Posterior cingulate gyrus (tissue), 11 donors: ENCODE data around the gene MIAT.
"Not testable (repeated sequence)": the region's sequence is repeated elsewhere in the genome, so short reads cannot be mapped to it uniquely, and the experiment has no call there.

Experiments
- DNase-seq, 10 donors: peaks; one replicate each; pipeline versions ENCODE4 v3.0.0 to v3.0.0-alpha.2; 2020 to 2021; ENCODE audit warnings: mixed read lengths in 3 of 10
- intact Hi-C: fragments of 100-400 bp; cut with DNase I; formaldehyde crosslinking; loops from one replicate; pipeline ENCODE4 v1.15.1; 2023

Gene MIAT

GRCh38 chr22:26689513-26690301 is 32.3 kb downstream of the MIAT start:
- intact Hi-C loops: no loop called here
- no peak for DNase-seq

DNA sequence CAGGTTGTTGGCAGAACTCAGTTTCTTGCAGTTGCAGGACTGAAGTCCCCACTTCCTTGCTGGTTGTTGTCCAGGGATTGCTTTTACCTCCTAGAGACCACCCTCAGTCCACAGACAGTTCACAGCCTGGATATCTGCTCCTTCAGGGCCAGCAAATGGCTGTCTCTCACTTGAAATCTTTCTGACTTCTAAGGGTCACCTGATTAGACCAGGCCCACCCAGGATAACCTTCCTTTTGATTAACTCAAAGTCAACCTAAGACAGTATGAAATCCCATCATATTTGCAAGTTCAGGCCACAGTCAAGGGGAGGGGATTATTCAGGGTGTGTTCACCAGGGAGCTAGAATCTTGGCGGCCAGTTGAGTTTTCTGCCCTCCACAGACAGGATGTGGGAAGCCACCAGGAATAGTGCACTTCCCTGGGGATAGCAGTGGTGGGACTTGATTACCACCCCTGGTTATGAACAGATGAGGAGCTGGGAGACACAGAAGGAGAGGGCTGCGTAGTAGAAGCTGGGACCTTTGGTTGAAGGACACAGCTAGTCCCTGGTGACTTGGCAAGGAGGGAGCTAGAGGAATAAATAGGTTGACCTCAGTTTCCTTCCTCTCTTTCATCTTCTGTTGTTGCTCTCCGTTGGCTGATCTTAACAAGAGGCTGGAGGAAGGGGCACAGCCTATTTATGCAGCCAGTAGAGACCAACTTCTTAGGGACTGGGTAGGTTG is 33.4 kb downstream of the MIAT start:
- intact Hi-C loops: no loop called here
- no peak for DNase-seq

DNA sequence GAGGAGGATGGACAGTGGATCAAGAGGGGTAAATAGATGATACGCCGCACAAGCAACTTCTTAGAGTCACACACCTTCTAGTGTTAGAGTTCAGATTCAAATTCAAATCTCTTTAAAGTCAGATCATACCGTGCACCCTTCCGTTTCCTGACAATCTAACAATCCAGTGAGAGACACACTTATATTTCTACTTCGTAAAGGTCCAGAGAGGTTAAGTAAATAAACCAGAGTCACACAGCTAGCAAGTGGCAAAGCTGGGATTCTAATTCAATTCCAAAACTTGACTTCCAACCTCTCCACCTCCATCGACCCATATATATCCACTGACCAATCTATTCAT is 34.0 kb downstream of the MIAT start:
- no peak for DNase-seq
- intact Hi-C loops: no loop called here

- no peak for DNase-seq
- intact Hi-C loops: no loop called here
Observed at GRCh38 chr22:26692215-26692614, 34.8 kb downstream of the MIAT start.

DNA sequence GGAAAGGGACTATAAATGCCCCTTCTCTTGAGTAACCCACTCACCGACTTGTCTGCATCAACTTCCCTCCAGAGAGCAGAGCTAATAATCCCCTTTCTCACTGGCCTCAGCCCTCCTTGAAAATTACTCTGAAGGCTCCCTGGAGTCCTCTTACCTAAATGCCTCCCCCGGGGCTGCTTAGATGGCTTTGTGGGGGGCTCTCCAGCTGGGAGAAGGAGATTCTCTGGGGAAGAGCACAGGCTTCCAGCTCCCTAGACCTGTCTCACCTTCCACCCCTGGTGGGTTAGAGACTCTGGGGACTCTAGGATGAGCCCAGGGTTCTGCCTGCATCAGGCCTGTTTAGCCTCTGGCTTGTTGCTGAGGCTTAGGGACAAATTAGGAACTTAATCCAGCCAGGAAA is 39.8 kb downstream of the MIAT start:
- no peak for DNase-seq
- intact Hi-C loops: no loop called here

DNA sequence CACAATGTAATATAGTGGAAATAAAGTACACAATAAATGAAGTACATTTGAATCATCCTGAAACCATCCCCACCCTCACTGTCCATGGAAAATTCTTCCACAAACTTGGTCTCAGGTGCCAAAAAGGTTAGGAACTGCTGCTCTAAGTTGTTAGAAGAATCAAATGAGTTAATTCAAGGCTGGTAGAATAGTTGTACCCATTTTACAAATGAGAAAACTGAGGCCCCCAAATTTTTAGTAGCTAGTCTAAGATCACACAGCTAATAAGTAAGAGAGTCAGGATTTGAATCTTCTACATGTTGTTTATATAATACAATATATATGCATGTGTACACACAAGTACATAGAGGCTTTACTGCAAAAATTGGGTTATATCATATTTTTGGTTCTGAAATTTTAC is 43.1 kb downstream of the MIAT start:
- DNase-seq: no peak
- intact Hi-C loops: no loop called here

GRCh38 chr22:26700886-26701285 is 43.5 kb downstream of the MIAT start:
- intact Hi-C loops: no loop called here
- no peak for DNase-seq

DNA sequence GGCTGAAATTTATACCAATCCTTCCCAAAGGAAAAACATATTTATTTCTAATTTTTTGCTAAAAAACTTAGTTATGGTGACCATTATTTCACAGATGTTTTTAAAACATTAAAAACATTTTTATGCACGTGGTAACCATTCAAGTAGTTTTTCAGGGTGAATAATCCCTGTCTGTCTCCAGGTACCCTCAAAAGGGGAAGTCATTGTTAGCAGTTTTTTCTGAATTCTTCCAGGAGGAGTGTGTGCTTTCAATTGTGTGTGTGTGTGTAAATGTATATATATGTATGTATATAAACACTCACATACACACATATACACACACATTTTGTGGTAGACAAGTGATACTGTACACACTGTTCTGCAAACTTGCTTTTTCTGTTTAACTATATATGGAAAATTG is 43.9 kb downstream of the MIAT start:
- no peak for DNase-seq
- intact Hi-C loops: no loop called here

DNA sequence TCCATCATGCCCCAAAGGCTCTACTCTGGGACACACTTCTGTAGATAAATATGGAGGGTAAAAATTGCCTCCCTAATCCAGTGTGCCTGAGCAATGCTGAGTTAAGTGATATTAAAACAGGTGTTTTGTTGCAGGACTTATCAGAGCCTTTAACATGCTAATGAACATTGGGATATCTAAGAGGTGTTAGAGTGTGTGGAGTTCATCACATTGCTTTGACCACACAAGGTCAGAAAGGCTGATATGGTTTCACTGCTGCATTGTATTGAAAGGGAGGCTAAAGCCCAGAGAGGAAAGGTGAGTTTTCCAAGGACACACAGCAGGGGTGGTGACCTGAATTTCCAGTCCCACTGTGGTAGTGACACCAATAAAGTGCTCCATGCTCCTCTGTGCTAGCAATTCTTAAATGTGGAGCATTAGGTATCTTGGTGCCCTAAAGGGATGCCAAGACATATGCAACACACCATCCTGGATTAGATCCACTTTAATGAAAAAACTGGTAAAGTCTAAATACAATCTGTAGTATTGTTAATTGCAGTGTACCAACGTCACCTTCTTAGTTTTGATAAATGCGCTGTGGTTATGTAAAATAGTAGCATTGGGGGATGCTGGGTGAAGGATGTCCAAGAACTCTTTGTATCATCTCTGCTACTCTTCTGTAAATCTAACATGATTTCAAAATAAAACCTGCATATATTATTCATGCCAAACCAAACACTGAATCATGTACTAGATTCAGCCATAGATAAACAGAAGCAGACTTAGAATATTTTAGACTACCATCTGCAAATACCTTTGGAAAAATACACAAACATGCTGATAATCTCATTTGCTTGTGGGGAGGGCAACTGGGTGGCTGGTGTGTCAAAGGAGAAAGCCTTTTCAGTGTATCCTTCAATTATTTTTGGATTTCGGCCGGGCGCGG is 45.8 kb downstream of the MIAT start:
- intact Hi-C loops: no loop called here
- no peak for DNase-seq

DNA sequence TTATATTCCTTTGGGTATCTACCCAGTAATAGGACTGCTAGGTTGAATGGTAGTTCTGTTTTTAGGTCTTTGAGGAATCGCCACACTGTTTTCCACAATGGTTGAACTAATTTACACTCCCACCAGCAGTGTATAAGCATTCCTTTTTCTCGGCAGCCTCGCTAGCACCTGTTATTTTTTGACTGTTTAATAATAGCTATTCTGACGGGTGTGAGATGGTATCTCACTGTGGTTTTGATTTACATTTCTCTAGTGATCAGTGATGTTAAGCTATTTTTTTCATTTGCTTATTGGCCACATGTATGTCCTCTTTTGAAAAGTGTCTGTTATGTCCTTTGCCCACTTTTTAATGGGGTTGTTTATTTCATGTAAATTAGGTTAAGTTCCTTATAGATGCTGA is 48.0 kb downstream of the MIAT start:
- intact Hi-C loops: not testable (repeated sequence)

DNA sequence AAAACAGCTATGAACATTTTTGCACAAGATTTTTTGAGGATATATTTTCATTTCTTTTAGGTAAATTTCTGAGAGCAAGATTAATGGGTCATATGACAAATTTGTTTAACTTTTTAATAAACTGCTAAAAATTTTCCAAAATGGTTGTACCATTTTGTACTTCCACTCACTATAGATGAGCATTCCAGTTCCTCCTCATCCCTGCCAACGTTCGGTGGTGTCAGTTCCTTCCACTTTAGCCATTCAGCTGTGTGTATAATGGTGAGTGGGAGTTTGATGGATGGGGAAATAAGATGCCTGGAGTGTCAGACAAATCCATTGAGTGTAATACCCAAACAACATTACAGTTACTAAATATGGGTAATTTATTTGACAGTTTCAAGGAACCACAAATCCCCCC is 49.7 kb downstream of the MIAT start:
- intact Hi-C loops: no loop called here
- DNase-seq: no peak

More for the DNA sequence above, 48.0 kb downstream of the MIAT start:
- DNase-seq: not testable (repeated sequence)

DNA sequence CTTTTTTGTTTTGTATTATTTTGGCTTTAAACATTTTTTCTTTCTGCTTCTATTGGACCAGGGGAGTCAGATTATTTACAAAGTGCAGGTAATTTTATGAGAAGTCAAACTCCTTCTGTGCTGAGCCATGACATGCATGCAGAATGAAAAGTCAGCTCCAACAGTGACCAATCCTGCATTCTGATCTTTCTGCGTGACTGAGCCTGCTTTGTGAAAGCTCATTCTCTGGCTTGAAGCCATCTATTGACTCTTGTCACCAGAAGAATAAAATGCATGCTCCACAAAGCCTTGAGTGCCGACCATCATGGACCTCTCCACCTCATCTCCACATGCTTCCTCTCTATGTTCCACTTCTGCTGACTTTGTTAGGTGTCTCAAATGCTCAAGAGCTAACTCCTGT is 50.2 kb downstream of the MIAT start:
- DNase-seq: no peak
- intact Hi-C loops: no loop called here

DNA sequence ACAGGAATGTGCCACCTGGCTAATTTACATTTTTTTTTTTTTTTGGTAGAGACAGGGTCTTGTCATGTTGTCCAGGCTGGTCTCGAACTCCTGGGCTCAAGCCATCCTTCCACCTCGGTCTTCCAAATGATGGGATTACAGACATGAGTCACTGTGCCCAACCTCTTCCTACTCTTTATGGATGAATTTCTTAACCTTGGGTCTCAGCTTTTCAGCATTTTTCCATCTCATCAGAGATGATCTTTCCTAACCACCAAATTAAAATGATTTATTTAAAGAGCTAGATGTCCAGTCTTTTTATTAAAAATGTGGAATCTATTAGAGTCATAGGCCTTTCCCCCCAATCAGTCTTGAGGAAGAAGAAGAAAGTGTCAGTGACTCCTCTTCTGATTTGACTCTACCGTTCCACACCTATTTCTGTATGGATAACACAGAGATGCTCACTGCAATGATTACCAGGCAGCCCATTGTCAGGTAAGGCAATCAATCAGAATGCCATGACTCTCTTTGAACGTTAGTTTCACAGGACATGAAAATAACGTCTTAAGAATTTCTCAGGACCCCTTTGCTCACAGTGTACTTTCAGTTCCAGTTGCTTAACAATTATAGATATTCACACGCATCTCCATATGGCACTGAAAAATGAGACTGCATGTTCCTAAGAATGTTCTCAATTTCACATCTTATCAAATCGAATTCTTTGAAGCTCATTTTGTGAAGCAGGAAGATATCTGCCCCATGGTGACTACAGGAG is 51.0 kb downstream of the MIAT start:
- no peak for DNase-seq
- intact Hi-C loops: no loop called here

GRCh38 chr22:26709617-26710390 is 52.4 kb downstream of the MIAT start:
- DNase-seq: no peak
- intact Hi-C loops: no loop called here

- no peak for DNase-seq
- intact Hi-C loops: no loop called here
Observed at GRCh38 chr22:26711205-26711963, 54.0 kb downstream of the MIAT start.

DNA sequence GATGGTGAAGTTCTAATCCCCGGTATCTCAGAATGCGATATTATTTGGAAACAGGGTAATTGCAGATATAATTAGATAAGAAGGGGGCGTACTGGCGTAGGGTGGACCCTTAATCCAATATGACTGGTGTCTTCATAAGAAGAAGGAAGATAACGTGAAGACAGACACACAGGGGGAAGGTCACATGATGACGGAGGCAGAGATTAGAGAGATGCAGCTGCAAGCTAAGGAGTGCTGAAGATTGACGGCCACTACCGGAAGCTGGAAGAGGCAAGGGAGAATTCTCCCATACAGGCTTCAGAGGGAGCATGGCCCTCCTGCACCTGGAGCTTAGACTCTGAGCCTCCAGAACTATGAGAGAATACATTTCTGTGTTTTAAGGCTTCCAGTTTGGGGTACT is 54.8 kb downstream of the MIAT start:
- no peak for DNase-seq
- intact Hi-C loops: no loop called here

DNA sequence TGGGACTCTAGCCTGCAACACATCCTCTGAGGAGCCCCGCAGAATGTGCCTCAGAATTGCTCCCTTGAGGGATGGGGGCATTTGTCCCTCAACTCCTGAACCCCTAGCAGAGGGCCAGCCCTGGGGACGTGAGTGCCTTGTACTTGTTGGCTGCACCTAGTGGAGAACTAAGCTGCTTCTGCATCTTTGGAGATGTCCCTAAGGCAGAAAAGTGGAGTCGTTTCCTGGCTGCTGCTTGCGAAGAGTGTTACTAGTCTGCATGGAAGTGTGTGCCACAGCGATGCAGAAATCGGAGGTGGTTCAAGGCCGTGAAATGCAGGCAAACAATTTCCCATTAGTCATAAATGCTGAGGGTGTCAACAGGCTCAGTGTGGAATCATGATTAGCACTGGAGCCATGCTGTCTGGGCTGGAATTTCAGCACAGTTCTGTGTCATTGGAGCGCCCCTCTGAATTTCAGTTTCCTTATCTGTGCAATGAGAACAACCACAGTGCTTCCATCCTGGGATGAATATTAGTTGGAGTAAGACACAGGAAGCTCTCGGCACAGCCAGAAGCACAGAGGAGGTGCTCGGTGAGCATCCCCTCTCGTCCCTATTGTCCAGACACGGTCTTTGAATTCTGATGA is 56.5 kb downstream of the MIAT start:
- intact Hi-C loops: no loop called here
- DNase-seq: no peak

DNA sequence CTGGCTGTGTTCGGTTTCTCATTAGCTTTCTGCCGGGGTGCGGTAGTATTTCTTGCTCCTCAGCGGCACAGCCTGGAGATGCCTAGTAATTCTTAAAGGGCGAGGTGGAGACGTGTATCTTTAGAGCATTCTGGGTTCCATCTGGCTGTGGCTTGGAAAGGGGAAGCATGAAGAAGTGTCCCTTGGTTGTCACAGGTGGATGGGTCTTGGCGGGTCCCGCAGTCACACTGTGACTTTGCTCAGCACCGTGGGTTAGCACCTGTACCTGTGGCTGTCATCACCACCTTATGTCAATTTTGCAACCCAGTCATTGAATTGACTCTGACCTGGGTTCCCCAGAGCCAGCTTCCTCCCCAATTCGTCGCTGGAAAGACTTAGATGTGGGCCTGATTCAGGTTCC is 57.6 kb downstream of the MIAT start:
- intact Hi-C loops: no loop called here
- no peak for DNase-seq
